Nephron (organoid): ENCODE results near the gene ODAD3.
A peak's percentile ranks its signal among the peaks of the same experiment; 100 is the strongest.
"Not testable (repeated sequence)": the region's sequence is repeated elsewhere in the genome, so short reads cannot be mapped to it uniquely, and the experiment has no call there.

ENCODE experiments used
- H3K27ac Mint-ChIP-seq, 3 experiments: 2 replicates each; pipeline ENCODE4 v1.8.0; 2020; ENCODE audit warnings: mixed read lengths in 3 of 3, mild to moderate bottlenecking in 2 of 3, moderate library complexity in 1 of 3
- H3K27me3 Mint-ChIP-seq: 2 replicates; pipeline ENCODE4 v1.8.0; 2021; ENCODE audit warnings: low read depth, mild to moderate bottlenecking, moderate library complexity, mixed read lengths
- H3K36me3 Mint-ChIP-seq: 2 replicates; pipeline ENCODE4 v1.8.0; 2020; ENCODE audit warnings: low read depth, mixed read lengths
- H3K4me1 Mint-ChIP-seq: 2 replicates; pipeline ENCODE4 v1.8.0; 2020; ENCODE audit warnings: mixed read lengths
- H3K4me3 Mint-ChIP-seq, 3 experiments: 2 replicates each; pipeline ENCODE4 v1.8.0; 2020; ENCODE audit warnings: mild to moderate bottlenecking in 3 of 3, mixed read lengths in 3 of 3, moderate library complexity in 2 of 3
- H3K9me3 Mint-ChIP-seq: 2 replicates; pipeline ENCODE4 v1.8.0; 2020; ENCODE audit warnings: mixed read lengths
- CTCF ChIP-seq, 3 experiments: fragments of 200-600 bp; sonication (generic); IDR thresholded peaks; one replicate each; pipeline ENCODE4 v1.5.0; 2021; ENCODE audit warnings: antibody characterized with exemption in 3 of 3; ENCODE audit not compliant: unreplicated experiment in 3 of 3

The ODAD3 gene

DNA sequence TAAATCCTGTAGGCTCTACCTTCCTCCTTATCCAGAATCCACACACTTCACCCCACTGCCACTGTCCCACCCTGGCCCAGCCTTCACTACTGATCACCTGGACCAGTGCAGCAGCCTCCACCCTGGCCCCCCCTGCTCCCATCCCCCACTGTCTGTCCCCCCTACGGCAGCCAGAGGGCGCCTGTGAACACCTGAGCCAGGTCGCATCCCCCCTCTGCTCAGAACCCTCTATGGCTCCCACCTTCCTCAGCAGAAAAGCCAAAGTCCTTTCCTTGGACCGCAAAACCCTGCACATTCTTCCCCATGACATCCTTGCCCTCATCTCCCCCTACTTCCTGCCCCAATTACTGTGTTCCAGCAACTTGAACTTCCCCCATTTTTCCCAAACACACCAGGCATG, 25.3 kb upstream of the ODAD3 start:
- no peaks in the 10 kb centered on the region for H3K36me3 Mint-ChIP-seq
- no peaks in the 10 kb centered on the region for H3K4me1 Mint-ChIP-seq
- no peak overlapping the region for H3K27ac Mint-ChIP-seq
- no peak for TF ChIP-seq CTCF (IDR thresholded peaks at IDR 0.05; ENCODE audit: unreplicated experiment in 3 of 3)
- no peaks in the 10 kb centered on the region for H3K9me3 Mint-ChIP-seq
- H3K27me3 Mint-ChIP-seq: peaks cover 7% of the 10 kb centered on the region
- H3K4me3 Mint-ChIP-seq: peak overlapping the region in 1 of 3 experiments; percentile 65

DNA sequence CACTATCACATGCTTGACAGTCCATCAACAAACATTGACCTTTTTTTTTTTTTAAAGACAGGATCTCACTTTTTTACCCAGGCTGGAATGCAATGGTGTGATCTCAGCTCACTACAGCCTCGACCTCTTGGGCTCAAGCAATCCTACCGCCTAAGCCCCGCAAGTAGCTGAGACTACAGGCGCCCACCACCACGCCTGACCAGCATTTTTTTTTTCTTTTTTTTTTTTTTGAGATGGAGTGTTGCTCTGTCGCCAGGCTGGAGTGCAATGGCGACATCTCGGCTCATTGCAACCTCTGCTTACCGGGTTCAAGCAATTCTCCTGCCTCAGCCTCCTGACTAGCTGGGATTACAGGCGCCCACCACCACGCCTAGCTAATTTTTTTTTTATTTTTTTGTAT, 24.0 kb upstream of the ODAD3 start:
- not testable (repeated sequence) for H3K36me3 Mint-ChIP-seq, H3K9me3 Mint-ChIP-seq, H3K27me3 Mint-ChIP-seq, H3K27ac Mint-ChIP-seq, H3K4me1 Mint-ChIP-seq, H3K4me3 Mint-ChIP-seq

DNA sequence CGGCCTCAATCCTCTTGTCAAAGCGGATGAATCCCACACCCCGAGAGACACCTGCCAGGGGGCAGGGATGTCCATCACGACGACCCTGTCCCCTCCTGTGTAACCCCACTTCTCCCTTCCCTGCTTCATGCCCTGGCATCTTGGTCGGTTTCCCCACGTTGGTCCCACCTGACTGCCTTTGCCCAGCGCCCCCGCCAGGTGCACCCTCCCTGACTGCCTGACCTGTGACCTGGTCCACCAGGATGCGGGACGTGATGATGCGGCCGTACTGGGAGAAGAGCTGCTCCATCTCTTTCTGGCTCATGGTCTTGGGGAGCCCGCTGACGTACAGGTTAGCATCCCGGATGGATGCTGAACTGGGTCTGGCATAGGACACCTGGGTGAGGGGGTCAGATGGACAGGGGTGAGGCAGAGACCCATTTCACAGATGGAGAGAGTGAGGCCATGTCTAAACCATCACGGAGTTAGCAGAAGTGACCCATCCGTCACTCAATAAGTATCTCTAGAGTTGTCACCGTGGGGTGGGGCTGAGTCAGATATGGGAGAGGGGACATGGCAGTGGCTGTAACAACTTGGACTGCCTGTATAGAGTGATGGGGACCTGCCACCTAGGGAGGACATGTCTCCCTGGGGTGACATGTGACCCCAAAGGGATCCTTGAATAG, 23.4 kb upstream of the ODAD3 start:
- no peak overlapping the region for H3K4me3 Mint-ChIP-seq
- peaks cover 7% of the 10 kb centered on the region for H3K27me3 Mint-ChIP-seq
- H3K9me3 Mint-ChIP-seq: no peaks in the 10 kb centered on the region
- no peak overlapping the region for H3K27ac Mint-ChIP-seq
- H3K4me1 Mint-ChIP-seq: no peaks in the 10 kb centered on the region
- no peak for TF ChIP-seq CTCF (IDR thresholded peaks at IDR 0.05; ENCODE audit: unreplicated experiment in 3 of 3)
- no peaks in the 10 kb centered on the region for H3K36me3 Mint-ChIP-seq

- no peaks in the 10 kb centered on the region for H3K4me1 Mint-ChIP-seq
- H3K27ac Mint-ChIP-seq: no peak overlapping the region
- no peak overlapping the region for H3K4me3 Mint-ChIP-seq
- H3K9me3 Mint-ChIP-seq: no peaks in the 10 kb centered on the region
- peaks cover 4% of the 10 kb centered on the region for H3K27me3 Mint-ChIP-seq
- no peak for TF ChIP-seq CTCF (IDR thresholded peaks at IDR 0.05; ENCODE audit: unreplicated experiment in 3 of 3)
- no peaks in the 10 kb centered on the region for H3K36me3 Mint-ChIP-seq
Observed at GRCh38 chr19:11457831-11458230, 22.9 kb upstream of the ODAD3 start.

GRCh38 chr19:11457115-11457514, 22.2 kb upstream of the ODAD3 start:
- H3K9me3 Mint-ChIP-seq: no peaks in the 10 kb centered on the region
- H3K27me3 Mint-ChIP-seq: peaks cover 4% of the 10 kb centered on the region
- H3K36me3 Mint-ChIP-seq: no peaks in the 10 kb centered on the region
- no peak for TF ChIP-seq CTCF (IDR thresholded peaks at IDR 0.05; ENCODE audit: unreplicated experiment in 3 of 3)
- H3K4me3 Mint-ChIP-seq: no peak overlapping the region
- peaks cover 6% of the 10 kb centered on the region for H3K4me1 Mint-ChIP-seq
- no peak overlapping the region for H3K27ac Mint-ChIP-seq

DNA sequence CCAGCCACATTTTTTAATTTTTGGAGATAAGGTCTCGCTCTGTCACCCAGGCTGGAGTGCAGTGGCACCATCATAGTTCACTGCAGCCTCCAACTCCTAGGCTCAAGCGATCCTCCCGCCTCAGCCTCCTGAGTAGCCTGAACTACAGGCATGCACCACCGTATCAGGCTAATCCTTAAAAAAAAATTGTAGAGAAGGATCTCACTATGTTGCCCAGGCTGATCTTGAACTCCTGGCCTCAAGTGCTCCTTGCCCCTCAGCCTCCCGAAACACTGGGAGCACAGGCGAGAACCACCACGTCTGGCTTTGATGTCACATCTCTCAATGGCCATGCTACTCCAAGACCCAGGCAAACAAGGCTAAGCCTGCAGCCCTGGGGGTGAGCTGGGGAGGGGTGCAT, 21.7 kb upstream of the ODAD3 start:
- Mint-ChIP-seq H3K27me3 (peaks cover 4% of the 10 kb centered on the region), H3K4me1 (peaks cover 9% of the 10 kb centered on the region), H3K36me3 (no peaks in the 10 kb centered on the region), H3K4me3 (no peak overlapping the region), H3K9me3 (no peaks in the 10 kb centered on the region), H3K27ac (no peak overlapping the region)
- no peak for TF ChIP-seq CTCF (IDR thresholded peaks at IDR 0.05; ENCODE audit: unreplicated experiment in 3 of 3)

DNA sequence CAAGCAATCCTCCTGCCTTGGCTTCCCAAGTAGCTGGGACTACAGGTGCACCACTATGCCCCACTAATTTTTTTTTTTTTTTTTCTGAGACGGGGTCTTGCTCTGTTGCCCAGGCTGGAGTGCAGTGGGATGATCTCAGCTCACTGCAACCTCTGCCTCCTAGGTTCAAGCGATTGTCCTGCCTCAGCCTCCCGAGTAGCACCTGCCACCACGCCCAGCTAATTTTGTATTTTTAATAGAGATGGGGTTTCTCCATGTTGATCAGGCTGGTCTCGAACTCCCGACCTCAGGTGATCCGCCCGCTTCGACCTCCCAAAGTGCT, 20.3 kb upstream of the ODAD3 start:
- not testable (repeated sequence) for H3K27ac Mint-ChIP-seq, H3K9me3 Mint-ChIP-seq, H3K4me1 Mint-ChIP-seq, H3K4me3 Mint-ChIP-seq, H3K27me3 Mint-ChIP-seq, H3K36me3 Mint-ChIP-seq
